ENCODE results near the gene CER1.
"Not testable (repeated sequence)": the region's sequence is repeated elsewhere in the genome, so short reads cannot be mapped to it uniquely, and the experiment has no call there.

CER1 gene

GRCh38 chr9:14713187-14713767, 9.3 kb downstream of the CER1 start:
- no peak for DNase-seq

GRCh38 chr9:14710804-14711203, 11.7 kb downstream of the CER1 start:
- no peak for DNase-seq

GRCh38 chr9:14706530-14707140, 15.9 kb downstream of the CER1 start:
- no peak for DNase-seq

- DNase-seq: no peak
Observed at GRCh38 chr9:14705079-14705478, 17.5 kb downstream of the CER1 start.

GRCh38 chr9:14704281-14704680, 18.3 kb downstream of the CER1 start:
- DNase-seq: no peak

GRCh38 chr9:14702200-14702720, 20.3 kb downstream of the CER1 start:
- no peak for DNase-seq

GRCh38 chr9:14693251-14693861, 29.2 kb downstream of the CER1 start, which contains the start of gene ZDHHC21:
TSS of gene ZDHHC21 (minus strand) at chr9:14693432. CDS start at chr9:14674340, 19,092 bp downstream.
- peak; percentile 66 for DNase-seq

- peak; percentile 20 for DNase-seq
Observed at GRCh38 chr9:14692470-14693250, 29.9 kb downstream of the CER1 start.

- no peak for DNase-seq
Observed at GRCh38 chr9:14690948-14691730, 31.4 kb downstream of the CER1 start.

- no peak for DNase-seq
Observed at GRCh38 chr9:14687042-14687719, 35.4 kb downstream of the CER1 start.

- DNase-seq: no peak
Observed at GRCh38 chr9:14686168-14686567, 36.4 kb downstream of the CER1 start.

- not testable (repeated sequence) for DNase-seq
Observed at GRCh38 chr9:14682616-14683015, 39.9 kb downstream of the CER1 start.

GRCh38 chr9:14678776-14679175, 43.8 kb downstream of the CER1 start:
- no peak for DNase-seq

- DNase-seq: no peak
Observed at GRCh38 chr9:14677872-14678271, 44.7 kb downstream of the CER1 start.

GRCh38 chr9:14677396-14677795, 45.1 kb downstream of the CER1 start:
- DNase-seq: no peak

GRCh38 chr9:14674630-14675029, 47.9 kb downstream of the CER1 start:
- DNase-seq: no peak

- DNase-seq: no peak
Observed at GRCh38 chr9:14671377-14671776, 51.2 kb downstream of the CER1 start.

GRCh38 chr9:14670718-14671117, 51.8 kb downstream of the CER1 start:
- DNase-seq: no peak
